GM19467 (cell line): ENCODE data around the gene EPB41.

Experiments used
- ATAC-seq: cut with Tn5 transposase; IDR thresholded peaks from one replicate; pipeline ENCODE4 v1.9.1; 2021; ENCODE audit warnings: mild to moderate bottlenecking, moderate library complexity; ENCODE audit not compliant: unreplicated experiment

EPB41 gene

GRCh38 chr1:29162025-29162424, 247.7 kb downstream of the EPB41 start:
- ATAC-seq = no peak

- ATAC-seq = no peak
Measured at GRCh38 chr1:29162476-29163138, 248.2 kb downstream of the EPB41 start.

GRCh38 chr1:29164588-29164987, 250.2 kb downstream of the EPB41 start:
- ATAC-seq = no peak

- ATAC-seq = no peak
Measured at GRCh38 chr1:29166291-29166878, 252.0 kb downstream of the EPB41 start.

- ATAC-seq = no peak
Measured at GRCh38 chr1:29167904-29168303, 253.5 kb downstream of the EPB41 start.
